H1 (cell line): ENCODE results near the gene MBD4. TPM values are rescaled to one million over a fixed set of nuclear protein-coding genes. Genes with fewer than 3 reads are reported as not detected.

Source experiments
- CTCF ChIA-PET: fragments of 300-600 bp; sonication (Branson Sonifier 250); formaldehyde crosslinking; loops from one replicate; lab custom pipeline; 2021; ENCODE audit not compliant: partially characterized antibody; lab: Charles Lee
- POLR2A ChIA-PET: fragments of 300-600 bp; sonication (Branson Sonifier 250); formaldehyde crosslinking; loops from one replicate; lab custom pipeline; 2021; ENCODE audit warnings: inconsistent platforms; ENCODE audit not compliant: partially characterized antibody; lab: Charles Lee
- DNase-seq, 2 experiments: peaks; one replicate each; pipeline versions ENCODE4 v3.0.0 to v3.0.0-alpha.2; 2010 to 2022; ENCODE audit warnings: low spot score in 2 of 2, low read depth in 1 of 2, mixed read lengths in 1 of 2
- FAIRE-seq: peaks from 2 replicates; lab custom pipeline; 2011; peaks lifted over from hg19 to GRCh38; lab: Jason Lieb, UNC
- H2AFZ ChIP-seq: 2 replicates; pipeline ENCODE4 v1.8.1; 2012; ENCODE audit warnings: low read length, inconsistent platforms
- H2AK5ac ChIP-seq: 2 replicates; pipeline ENCODE4 v1.6.1; 2013; ENCODE audit warnings: low read depth, low read length
- H2BK120ac ChIP-seq: replicated peaks from 2 replicates; pipeline ENCODE3; 2013; ENCODE audit warnings: low read depth, low read length, inconsistent platforms
- H2BK12ac ChIP-seq: 2 replicates; pipeline ENCODE4 v1.6.1; 2013; ENCODE audit warnings: low read depth, low read length
- H2BK15ac ChIP-seq: 2 replicates; pipeline ENCODE4 v1.6.1; 2013; ENCODE audit warnings: low read length
- H2BK20ac ChIP-seq: 2 replicates; pipeline ENCODE4 v1.6.1; 2013; ENCODE audit warnings: low read length
- H2BK5ac ChIP-seq: 2 replicates; pipeline ENCODE4 v1.6.1; 2013; ENCODE audit warnings: low read depth, low read length
- H3K14ac ChIP-seq: 2 replicates; pipeline ENCODE4 v1.6.1; 2013; ENCODE audit warnings: inconsistent platforms; ENCODE audit not compliant: insufficient read length
- H3K18ac ChIP-seq: 2 replicates; pipeline ENCODE4 v1.6.1; 2013; ENCODE audit warnings: low read length; ENCODE audit errors: extremely low read depth
- H3K23ac ChIP-seq: 2 replicates; pipeline ENCODE4 v1.6.1; 2013; ENCODE audit warnings: inconsistent platforms; ENCODE audit not compliant: insufficient read length
- H3K23me2 ChIP-seq: 2 replicates; pipeline ENCODE4 v1.6.1; 2013; ENCODE audit warnings: low read depth, low read length
- H3K27ac ChIP-seq: 2 replicates; pipeline ENCODE4 v1.6.1; 2011; ENCODE audit warnings: low read depth, low read length, inconsistent platforms
- H3K27me3 ChIP-seq, 4 experiments: replicated peaks in 1 of 4; 1 replicate in 1 of 4; 2 replicates in 3 of 4; pipeline versions ENCODE4 v1.6.1 to v1.8.1; 2011 to 2013; ENCODE audit warnings: low read length in 3 of 4, mild to moderate bottlenecking in 3 of 4, inconsistent platforms in 2 of 4, mixed read lengths in 2 of 4, moderate library complexity in 1 of 4; ENCODE audit not compliant: control insufficient read depth in 3 of 4, insufficient read depth in 3 of 4; ENCODE audit errors: extremely low read depth in 1 of 4
- H3K36me3 ChIP-seq, 4 experiments: 2 replicates each; pipeline versions ENCODE4 v1.6.1 to v1.8.1; 2011 to 2013; ENCODE audit warnings: mild to moderate bottlenecking in 4 of 4, low read length in 3 of 4, moderate library complexity in 2 of 4, control low read depth in 1 of 4, inconsistent platforms in 1 of 4; ENCODE audit not compliant: insufficient read depth in 4 of 4, control insufficient read depth in 2 of 4
- H3K4ac ChIP-seq: replicated peaks from 2 replicates; pipeline ENCODE3; 2013; ENCODE audit warnings: low read length, low read depth, mixed read lengths, inconsistent platforms; ENCODE audit not compliant: insufficient read length
- H3K4me1 ChIP-seq, 4 experiments: replicated peaks in 1 of 4; 1 replicate in 1 of 4; 2 replicates in 3 of 4; pipeline versions ENCODE4 v1.6.1 to v1.8.1; 2011 to 2013; ENCODE audit warnings: low read length in 3 of 4, inconsistent platforms in 2 of 4, mixed read lengths in 1 of 4; ENCODE audit not compliant: insufficient read depth in 4 of 4, control insufficient read depth in 3 of 4
- H3K4me2 ChIP-seq, 2 experiments: 2 replicates each; pipeline versions ENCODE4 v1.6.1 to v1.8.1; 2011 to 2013; ENCODE audit warnings: low read depth in 2 of 2, low read length in 2 of 2, control low read depth in 1 of 2, inconsistent platforms in 1 of 2, mild to moderate bottlenecking in 1 of 2; ENCODE audit not compliant: insufficient read depth in 1 of 2
- H3K4me3 ChIP-seq, 4 experiments: fragments of 200-600, 300-600 bp in 1 of 4; sonication (generic), shearing (Covaris generic), sonication (Bioruptor Twin) in 1 of 4; 2 replicates each; pipeline versions ENCODE4 v1.5.1 to v1.8.1; 2011 to 2016; ENCODE audit warnings: low read length in 4 of 4, low read depth in 3 of 4, control low read depth in 2 of 4, inconsistent platforms in 2 of 4, mild to moderate bottlenecking in 2 of 4, mixed read lengths in 1 of 4, moderate library complexity in 1 of 4; ENCODE audit not compliant: insufficient read depth in 2 of 4; ENCODE audit errors: extremely low read depth in 1 of 4
- H3K56ac ChIP-seq: replicated peaks from 2 replicates; pipeline ENCODE3; 2013; ENCODE audit warnings: low read depth, mild to moderate bottlenecking, mixed read lengths, low read length, inconsistent platforms; ENCODE audit not compliant: insufficient read length
- H3K79me1 ChIP-seq: 2 replicates; pipeline ENCODE4 v1.6.1; 2013; ENCODE audit warnings: low read depth, low read length, control low read depth
- H3K79me2 ChIP-seq, 2 experiments: 2 replicates each; pipeline versions ENCODE4 v1.6.1 to v1.8.1; 2012 to 2013; ENCODE audit warnings: low read length in 2 of 2, mild to moderate bottlenecking in 2 of 2, inconsistent platforms in 1 of 2; ENCODE audit not compliant: insufficient read depth in 2 of 2, control insufficient read depth in 1 of 2
- H3K9ac ChIP-seq, 4 experiments: replicated peaks in 1 of 4; 1 replicate in 1 of 4; 2 replicates in 3 of 4; pipeline versions ENCODE4 v1.6.1 to v1.8.1; 2011 to 2013; ENCODE audit warnings: low read depth in 3 of 4, low read length in 3 of 4, control low read depth in 2 of 4, mild to moderate bottlenecking in 2 of 4, moderate library complexity in 2 of 4, inconsistent platforms in 1 of 4; ENCODE audit errors: extremely low read depth in 1 of 4
- H3K9me3 ChIP-seq, 2 experiments: 2 replicates each; pipeline versions ENCODE4 v1.6.1 to v1.8.1; 2012 to 2013; ENCODE audit warnings: mild to moderate bottlenecking in 2 of 2, moderate library complexity in 2 of 2, control low read depth in 1 of 2, inconsistent platforms in 1 of 2, low read depth in 1 of 2, low read length in 1 of 2, mixed read lengths in 1 of 2; ENCODE audit not compliant: insufficient read depth in 2 of 2
- H4K20me1 ChIP-seq, 2 experiments: replicated peaks in 1 of 2; 2 replicates each; pipeline versions ENCODE3 to v1.8.1; 2011 to 2013; ENCODE audit warnings: inconsistent platforms in 2 of 2, low read length in 2 of 2, mild to moderate bottlenecking in 1 of 2; ENCODE audit not compliant: insufficient read depth in 2 of 2, control insufficient read depth in 1 of 2
- H4K5ac ChIP-seq: 2 replicates; pipeline ENCODE4 v1.6.1; 2013; ENCODE audit warnings: low read length, low read depth, mixed read lengths, inconsistent platforms; ENCODE audit not compliant: insufficient read length
- H4K8ac ChIP-seq: 2 replicates; pipeline ENCODE4 v1.8.0; 2013; ENCODE audit warnings: mild to moderate bottlenecking, moderate library complexity, low read length, inconsistent platforms; ENCODE audit not compliant: insufficient read depth; ENCODE audit errors: extremely low read depth
- H4K91ac ChIP-seq: replicated peaks from 2 replicates; pipeline ENCODE3; 2013; ENCODE audit warnings: low read length, mixed read lengths, inconsistent platforms; ENCODE audit not compliant: insufficient read length
- ATF3 ChIP-seq: IDR thresholded peaks from 2 replicates; pipeline ENCODE4 v1.6.1; 2011; ENCODE audit warnings: low read depth, mild to moderate bottlenecking, low read length; ENCODE audit not compliant: insufficient read depth
- BCL11A ChIP-seq, 2 experiments: IDR thresholded peaks; one replicate each; pipeline ENCODE4 v1.6.1; 2011; ENCODE audit warnings: low read depth in 2 of 2, low read length in 2 of 2, mild to moderate bottlenecking in 2 of 2
- CTBP2 ChIP-seq: IDR thresholded peaks from 2 replicates; pipeline ENCODE4 v1.7.0; 2011; ENCODE audit warnings: borderline replicate concordance, mild to moderate bottlenecking, moderate library complexity, mixed read lengths, low read length; ENCODE audit not compliant: insufficient read depth, insufficient read length
- PHF8 ChIP-seq: fragments of 200-600 bp; sonication (generic); conservative IDR thresholded peaks from 2 replicates; pipeline ENCODE4 v1.7.1; 2012; ENCODE audit warnings: low read depth, mild to moderate bottlenecking, inconsistent platforms, low read length, moderate library complexity
- POLR2A ChIP-seq, 2 experiments: IDR thresholded peaks; 1 replicate in 1 of 2; 2 replicates in 1 of 2; pipeline ENCODE4 v1.6.1; 2011; ENCODE audit warnings: low read depth in 2 of 2, low read length in 2 of 2, mild to moderate bottlenecking in 2 of 2; ENCODE audit errors: control extremely low read depth in 1 of 2
- RNF2 ChIP-seq: fragments of 200-900, 300-1000 bp; sonication (generic); IDR thresholded peaks from 2 replicates; pipeline ENCODE4 v1.7.1; 2016; ENCODE audit warnings: borderline replicate concordance, low read depth, mild to moderate bottlenecking, antibody characterized with exemption, low read length; ENCODE audit not compliant: poor library complexity, severe bottlenecking; ENCODE audit errors: missing control alignments
- SUZ12 ChIP-seq: fragments of 200-600 bp; sonication (generic); IDR thresholded peaks from 2 replicates; pipeline ENCODE4 v1.6.1; 2012; ENCODE audit warnings: mild to moderate bottlenecking, inconsistent platforms, low read length, moderate library complexity, mixed read lengths
- TEAD4 ChIP-seq: IDR thresholded peaks from 2 replicates; pipeline ENCODE4 v1.6.1; 2012; ENCODE audit warnings: low read depth, low read length, inconsistent platforms, mixed read lengths
- WGBS, 2 experiments: shearing (Covaris generic) in 1 of 2; methylation state at CpG; one replicate each; pipeline versions ENCODE4 v1.1.6 to v1.1.7; 2013 to 2015; ENCODE audit warnings: low lambda C conversion rate in 2 of 2, mixed read lengths in 2 of 2, inconsistent platforms in 1 of 2, low coverage in 1 of 2, missing lambda C conversion rate in 1 of 2; ENCODE audit not compliant: insufficient replicate concordance in 2 of 2, insufficient coverage in 1 of 2, insufficient read length in 1 of 2; ENCODE audit errors: extremely low coverage in 1 of 2, missing lambda C conversion rate in 1 of 2; 5-methylcytosine and 5-hydroxymethylcytosine counted together
- polyA plus RNA-seq, 7 experiments: library from polyadenylated mRNA; depleted of rRNA in 3 of 7; stranded (reverse) in 5 of 7; unstranded in 2 of 7; fragments of >200 nt in 5 of 7; fragments of 200-250 nt in 2 of 7; gene quantifications; 1 replicate in 5 of 7; 2 replicates in 1 of 7; 4 replicates in 1 of 7; pipeline versions ENCODE4 v1.2.1 to v1.2.3, GENCODE V29; 2011 to 2013; ENCODE audit warnings: missing spikeins in 2 of 7, mixed read lengths in 2 of 7
- total RNA-seq: library from RNA; stranded (reverse); fragmentation: NEBNext Ultra II Directional; extraction: Animal tissue kit (Norgen Biotek cat#: 25700); gene quantifications from 2 replicates; pipeline ENCODE4 v1.2.1, GENCODE V29; 2021
- TF ChIP-seq, protein P1 (sequence below): IDR thresholded peaks from 2 replicates; pipeline ENCODE4 v1.6.1; 2012; ENCODE audit warnings: low read length, inconsistent platforms

The MBD4 gene
- total and polyA plus RNA-seq, 2 of the 8 experiments (the other 6 are each of a cell fraction or from before 2014, with no cell fraction given), result 11.2 to 35.8 TPM

DNA sequence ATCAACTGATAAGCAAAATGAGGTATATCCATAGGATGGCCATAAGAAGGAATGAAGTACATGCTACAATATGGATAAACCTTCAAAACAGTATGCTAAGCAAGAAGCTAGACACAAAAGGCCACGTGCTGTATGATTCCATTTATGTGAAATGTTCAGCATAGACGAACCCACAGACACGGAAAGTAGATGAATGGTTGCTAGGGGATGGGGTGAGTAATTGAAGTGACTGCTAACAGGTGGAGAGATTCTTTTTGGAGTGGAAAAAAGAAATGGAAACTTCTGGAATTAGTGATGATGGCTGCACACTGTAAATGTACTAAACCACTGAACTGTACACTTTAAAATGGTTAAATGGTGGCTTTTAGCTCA lies 10.7 kb downstream of the MBD4 start:
- no peak overlapping the region for H4K8ac ChIP-seq
- H2BK15ac ChIP-seq, result no peak overlapping the region; the same call in 1 of the 2 replicates
- no peak overlapping the region for H2AK5ac ChIP-seq
- H4K91ac ChIP-seq, result peak overlapping the region; percentile 38
- H3K27me3 ChIP-seq, result peaks cover 0 to 10% (median 8%) of the 10 kb centered on the region in 4 experiments; a peak in 5 of 7 replicates
- H3K79me1 ChIP-seq, result no peaks in the 10 kb centered on the region
- no peak overlapping the region; the same call in 1 of the 2 replicates for H3K18ac ChIP-seq
- no peak overlapping the region for H3K56ac ChIP-seq
- FAIRE-seq (no peak), DNase-seq (no peak)
- no peak overlapping the region for H3K14ac ChIP-seq
- CTCF ChIA-PET, result interaction anchor here (0.6 to 2.6 kb wide), 6 partner anchors 10 to 369 kb away, joined by 3 to 9 read pairs (median 6); no protein-coding TSS in a partner anchor
- peaks cover 0 to 1% of the 10 kb centered on the region in 2 experiments for H4K20me1 ChIP-seq
- H3K36me3 ChIP-seq, result peaks cover 18 to 32% (median 28%) of the 10 kb centered on the region in 4 experiments; a peak in 7 of 8 replicates
- peak overlapping the region; percentile 55 for H4K5ac ChIP-seq
- peak overlapping the region; percentile 75 for H3K27ac ChIP-seq
- no peak overlapping the region for H2BK120ac ChIP-seq
- no peaks in the 10 kb centered on the region for H3K9me3 ChIP-seq
- no peak overlapping the region for H2AFZ ChIP-seq
- POLR2A ChIA-PET, result interaction anchor here (0.7 to 5.7 kb wide), 10 partner anchors 11 to 124 kb away, joined by 3 to 61 read pairs (median 6); partner anchors contain the start of genes IFT122 and MBD4
- 92% methylated on average over 3 of the region's 3 CpGs; no CpG with 5 or more reads in 1 of the 2 experiments for WGBS, 2 experiments
- no peak overlapping the region for H3K23ac ChIP-seq
- peak overlapping the region in 2 of 4 experiments; percentile 54 to 57; a peak in 2 of 7 replicates for H3K9ac ChIP-seq
- H3K4me3 ChIP-seq, result peak overlapping the region in 1 of 4 experiments; percentile 63; a peak in 2 of 8 replicates
- no peaks in the 10 kb centered on the region for H3K79me2 ChIP-seq
- no peak overlapping the region for H3K4ac ChIP-seq
- TF ChIP-seq BCL11A (IDR thresholded peaks at IDR 0.05; ENCODE audit: low read depth in 2 of 2, low read length in 2 of 2) (no peak), ATF3 (no peak), CTBP2 (no peak), RNF2 (no peak), PHF8 (no peak), TEAD4 (no peak), SUZ12 (no peak), POLR2A (IDR thresholded peaks at IDR 0.05; ENCODE audit: control extremely low read depth in 1 of 2, low read depth in 2 of 2, low read length in 2 of 2) (no peak; a peak in 1 of 3 replicates)
- TF ChIP-seq, protein P1, sequence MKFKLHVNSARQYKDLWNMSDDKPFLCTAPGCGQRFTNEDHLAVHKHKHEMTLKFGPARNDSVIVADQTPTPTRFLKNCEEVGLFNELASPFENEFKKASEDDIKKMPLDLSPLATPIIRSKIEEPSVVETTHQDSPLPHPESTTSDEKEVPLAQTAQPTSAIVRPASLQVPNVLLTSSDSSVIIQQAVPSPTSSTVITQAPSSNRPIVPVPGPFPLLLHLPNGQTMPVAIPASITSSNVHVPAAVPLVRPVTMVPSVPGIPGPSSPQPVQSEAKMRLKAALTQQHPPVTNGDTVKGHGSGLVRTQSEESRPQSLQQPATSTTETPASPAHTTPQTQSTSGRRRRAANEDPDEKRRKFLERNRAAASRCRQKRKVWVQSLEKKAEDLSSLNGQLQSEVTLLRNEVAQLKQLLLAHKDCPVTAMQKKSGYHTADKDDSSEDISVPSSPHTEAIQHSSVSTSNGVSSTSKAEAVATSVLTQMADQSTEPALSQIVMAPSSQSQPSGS, result no peak
- TF ChIP-seq, all 59 proteins: peak for 0
- Histone ChIP-seq H3K4me1 (peaks cover 7 to 28% (median 15%) of the 10 kb centered on the region in 4 experiments), H2BK12ac (no peak overlapping the region), H3K4me2 (peak overlapping the region; percentile 84 to 99; a peak in 3 of 4 replicates), H2BK20ac (0 out of 2 replicates have a peak overlapping the region, but pooled peaks have one; percentile 8), H3K23me2 (peaks cover 3% of the 10 kb centered on the region), H2BK5ac (peak overlapping the region; percentile 77)
